GM23248 (cell line): ENCODE measurements around the gene NECTIN4.
"Not testable (repeated sequence)": the region's sequence is repeated elsewhere in the genome, so short reads cannot be mapped to it uniquely, and the experiment has no call there.

Experiments
- EZH2 ChIP-seq: fragments of 200-600 bp; sonication (generic); IDR thresholded peaks from 2 replicates; pipeline ENCODE4 v1.6.1; 2018; ENCODE audit warnings: antibody characterized with exemption, mild to moderate bottlenecking; ENCODE audit not compliant: insufficient read depth, poor library complexity, severe bottlenecking
- EZH2phosphoT487 ChIP-seq: fragments of 200-600 bp; sonication (generic); IDR thresholded peaks from 2 replicates; pipeline ENCODE4 v1.6.1; 2018; ENCODE audit warnings: antibody characterized with exemption, moderate library complexity, mild to moderate bottlenecking, low read depth; ENCODE audit not compliant: insufficient read depth

DNA sequence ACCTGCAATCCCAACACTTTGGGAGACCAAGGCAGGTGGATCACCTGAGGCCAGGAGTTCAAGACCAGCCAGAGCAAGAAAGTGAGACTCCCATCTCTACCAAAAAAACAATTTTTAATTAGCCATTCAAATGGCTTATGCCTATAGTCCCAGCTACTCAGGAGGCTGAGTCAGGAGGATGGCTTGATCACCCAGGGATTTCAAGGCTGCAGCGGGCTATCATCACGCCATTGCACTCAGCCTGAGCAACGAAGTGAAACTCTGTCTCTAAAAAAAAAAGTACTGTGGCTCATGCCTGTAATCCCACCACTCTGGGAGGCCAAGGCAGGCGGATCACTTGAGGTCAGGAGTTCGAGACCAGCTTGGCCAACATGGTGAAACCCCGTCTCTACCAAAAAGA lies 26.6 kb upstream of the NECTIN4 start:
- not testable (repeated sequence) for TF ChIP-seq EZH2, EZH2phosphoT487
